ENCODE data around the gene TSPAN32.

DNA sequence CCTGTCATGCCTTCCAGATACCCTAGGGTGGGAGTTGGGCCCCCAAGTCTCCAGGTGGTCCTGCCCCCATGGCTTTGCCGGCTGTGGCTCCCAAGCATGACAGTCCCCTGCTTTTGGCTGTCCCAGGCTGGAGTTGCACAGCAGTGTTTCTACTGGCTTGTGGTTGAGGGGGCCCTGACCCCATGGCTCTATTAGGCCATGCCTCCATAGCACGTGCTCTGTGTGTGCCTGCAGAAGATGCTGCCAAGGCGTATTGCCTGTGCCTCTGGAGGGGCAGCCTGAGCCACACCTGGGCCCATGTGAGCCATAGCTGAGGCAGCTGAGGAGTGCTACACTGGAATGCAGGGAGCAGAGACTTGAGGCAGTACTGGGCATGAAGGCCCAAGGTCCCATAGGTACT lies 49.9 kb downstream of the TSPAN32 start:
- TF ChIP-seq CTCF (conservative IDR thresholded peaks at IDR 0.05 in 1 of 2, IDR thresholded peaks at IDR 0.05 in 1 of 2; ENCODE audit: low read depth in 1 of 2, low read length in 2 of 2) (no peak), EZH2 (IDR thresholded peaks at IDR 0.05; ENCODE audit: low read length, missing control alignments) (no peak)

Measured in fibroblast of lung (primary cell).